HepG2 (cell line): ENCODE data around the gene CCDC136. TPM values are rescaled to one million over a fixed set of nuclear protein-coding genes. Genes with fewer than 3 reads are reported as not detected.
A peak's percentile ranks its signal among the peaks of the same experiment; 100 is the strongest.

Experiments used
- DBP ChIP-seq: sonication (generic); formaldehyde crosslinking; IDR thresholded peaks from 2 replicates; pipeline ENCODE4 v1.4.0; 2020; ENCODE audit warnings: missing genetic modification reagents; ENCODE audit errors: not compliant biosample characterization
- FOXA3 ChIP-seq: IDR thresholded peaks from 2 replicates; pipeline ENCODE4 v1.6.1; 2016; ENCODE audit warnings: missing genetic modification reagents, missing compliant biosample characterization
- HDAC6 ChIP-seq: fragments of 200-600 bp; sonication (generic); IDR thresholded peaks from 2 replicates; pipeline ENCODE4 v1.7.0; 2017; ENCODE audit warnings: mild to moderate bottlenecking, antibody characterized with exemption, low read length, low read depth
- HES4 ChIP-seq: sonication (generic); formaldehyde crosslinking; IDR thresholded peaks from 2 replicates; pipeline ENCODE4 v1.9.0; 2021; ENCODE audit warnings: mild to moderate bottlenecking, missing genetic modification reagents, borderline replicate concordance
- RFXANK ChIP-seq: IDR thresholded peaks from 2 replicates; pipeline ENCODE4 v1.6.1; 2016
- SKI ChIP-seq: fragments of 450-650 bp; IDR thresholded peaks from one replicate; pipeline ENCODE4 v1.6.1; 2018; ENCODE audit warnings: mild to moderate bottlenecking; ENCODE audit not compliant: partially characterized antibody
- SMAD3 ChIP-seq: sonication (generic); formaldehyde crosslinking; IDR thresholded peaks from 2 replicates; pipeline ENCODE4 v1.4.0; 2020; ENCODE audit warnings: missing genetic modification reagents
- SUZ12 ChIP-seq: fragments of 150-350 bp; IDR thresholded peaks from 2 replicates; pipeline ENCODE4 v1.6.1; 2014; ENCODE audit warnings: low read depth, low read length
- ZBTB39 ChIP-seq: sonication (generic); formaldehyde crosslinking; IDR thresholded peaks from 2 replicates; pipeline ENCODE4 v1.5.0; 2020; ENCODE audit warnings: missing genetic modification reagents
- ZNF547 ChIP-seq: sonication (generic); formaldehyde crosslinking; IDR thresholded peaks from 2 replicates; pipeline ENCODE4 v1.5.1; 2020; ENCODE audit warnings: mild to moderate bottlenecking, missing genetic modification reagents
- ZNF616 ChIP-seq: sonication (generic); formaldehyde crosslinking; IDR thresholded peaks from 2 replicates; pipeline ENCODE4 v1.5.0; 2020; ENCODE audit warnings: low read depth, mild to moderate bottlenecking, missing genetic modification reagents
- ZNF639 ChIP-seq: conservative IDR thresholded peaks from 2 replicates; pipeline ENCODE4 v1.6.1; 2018; ENCODE audit warnings: missing genetic modification reagents
- ZNF687 ChIP-seq: sonication (generic); formaldehyde crosslinking; IDR thresholded peaks from 2 replicates; pipeline ENCODE4 v1.5.1; 2020; ENCODE audit warnings: mild to moderate bottlenecking, missing genetic modification reagents, moderate library complexity
- polyA plus RNA-seq, 8 experiments: library from polyadenylated mRNA; depleted of rRNA in 3 of 8; stranded (reverse) in 7 of 8; unstranded in 1 of 8; fragments of >200 nt; fragmentation: Illumina TruSeq in 4 of 8; extraction: Trizol in 4 of 8; gene quantifications; 2 replicates each; pipeline versions ENCODE4 v1.2.1 to v1.2.3, GENCODE V29; 2011 to 2016; ENCODE audit warnings: low read depth in 4 of 8, missing spikeins in 1 of 8, mixed read lengths in 1 of 8; ENCODE audit not compliant: insufficient read depth in 1 of 8
- total RNA-seq, 5 experiments: library from RNA; depleted of rRNA; stranded (reverse); fragments of >200 nt; fragmentation: Illumina TruSeq; extraction: Trizol; gene quantifications; 2 replicates each; pipeline ENCODE4 v1.2.3, GENCODE V29; 2016; ENCODE audit warnings: low read depth in 1 of 5
- TF ChIP-seq, protein P1 (sequence below): sonication (generic); formaldehyde crosslinking; IDR thresholded peaks from 2 replicates; pipeline ENCODE4 v1.4.0; 2020; ENCODE audit warnings: missing genetic modification reagents, mild to moderate bottlenecking, borderline replicate concordance

The CCDC136 gene
- total and polyA plus RNA-seq, 2 of the 13 experiments (the other 11 are each of a cell fraction or from before 2014, with no cell fraction given): 0.04 to 0.38 TPM

GRCh38 chr7:128791121-128791971 lies at the start of gene CCDC136 (continued):
- TF ChIP-seq DBP (CRISPR knock-in tag): no peak
- TF ChIP-seq SKI: no peak
- TF ChIP-seq ZNF547 (CRISPR knock-in tag): no peak
- no peak for TF ChIP-seq ZBTB39 (CRISPR knock-in tag)
- peak; percentile 37; the same call in 1 of the 2 replicates for TF ChIP-seq ZNF687 (CRISPR knock-in tag)
- no peak for TF ChIP-seq SMAD3 (CRISPR knock-in tag)
- no peak for TF ChIP-seq RFXANK
- TF ChIP-seq FOXA3 (CRISPR knock-in tag): no peak
- TF ChIP-seq HDAC6: no peak
- TF ChIP-seq, protein P1, sequence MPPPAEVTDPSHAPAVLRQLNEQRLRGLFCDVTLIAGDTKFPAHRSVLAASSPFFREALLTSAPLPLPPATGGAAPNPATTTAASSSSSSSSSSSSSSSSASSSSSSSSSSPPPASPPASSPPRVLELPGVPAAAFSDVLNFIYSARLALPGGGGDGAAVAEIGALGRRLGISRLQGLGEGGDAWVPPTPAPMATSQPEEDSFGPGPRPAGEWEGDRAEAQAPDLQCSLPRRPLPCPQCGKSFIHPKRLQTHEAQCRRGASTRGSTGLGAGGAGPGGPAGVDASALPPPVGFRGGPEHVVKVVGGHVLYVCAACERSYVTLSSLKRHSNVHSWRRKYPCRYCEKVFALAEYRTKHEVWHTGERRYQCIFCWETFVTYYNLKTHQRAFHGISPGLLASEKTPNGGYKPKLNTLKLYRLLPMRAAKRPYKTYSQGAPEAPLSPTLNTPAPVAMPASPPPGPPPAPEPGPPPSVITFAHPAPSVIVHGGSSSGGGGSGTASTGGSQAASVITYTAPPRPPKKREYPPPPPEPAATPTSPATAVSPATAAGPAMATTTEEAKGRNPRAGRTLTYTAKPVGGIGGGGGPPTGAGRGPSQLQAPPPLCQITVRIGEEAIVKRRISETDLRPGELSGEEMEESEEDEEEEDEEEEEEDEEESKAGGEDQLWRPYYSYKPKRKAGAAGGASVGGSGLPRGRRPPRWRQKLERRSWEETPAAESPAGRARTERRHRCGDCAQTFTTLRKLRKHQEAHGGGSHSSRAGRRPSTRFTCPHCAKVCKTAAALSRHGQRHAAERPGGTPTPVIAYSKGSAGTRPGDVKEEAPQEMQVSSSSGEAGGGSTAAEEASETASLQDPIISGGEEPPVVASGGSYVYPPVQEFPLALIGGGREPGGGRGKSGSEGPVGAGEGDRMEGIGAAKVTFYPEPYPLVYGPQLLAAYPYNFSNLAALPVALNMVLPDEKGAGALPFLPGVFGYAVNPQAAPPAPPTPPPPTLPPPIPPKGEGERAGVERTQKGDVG (CRISPR knock-in tag): no peak
- no peak for TF ChIP-seq ZNF639 (CRISPR knock-in tag)
- no peak for TF ChIP-seq HES4 (CRISPR knock-in tag)
- TF ChIP-seq SUZ12: no peak
- no peak for TF ChIP-seq ZNF616 (CRISPR knock-in tag)
